ENCODE measurements around the gene PPIL3. TPM values are rescaled to one million over a fixed set of nuclear protein-coding genes. Genes with fewer than 3 reads are reported as not detected.

The PPIL3 gene
- total and polyA plus RNA-seq, 2 donors (not counting 1 experiment from before 2014, with no cell fraction given), result 57.9 to 61.4 TPM

DNA sequence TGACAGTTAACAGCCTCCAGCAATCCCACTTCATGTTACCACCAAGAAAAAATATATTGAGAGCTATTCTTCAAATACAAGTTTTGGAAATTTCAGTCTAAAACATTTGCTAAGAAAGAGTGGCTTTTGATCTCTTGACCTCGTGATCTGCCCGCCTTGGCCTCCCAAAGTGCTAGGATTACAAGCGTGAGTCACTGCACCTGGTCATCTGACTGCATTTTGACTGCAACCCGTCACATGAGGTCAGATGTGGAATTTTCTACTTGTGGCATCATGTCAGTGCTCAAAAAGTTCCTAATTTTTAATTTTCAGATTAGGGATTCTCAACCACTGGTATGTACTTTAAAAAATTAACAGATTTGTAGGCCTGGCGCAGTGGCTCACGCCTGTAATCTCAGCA is 15.3 kb downstream of the PPIL3 start:
- no peak overlapping the region for H3K27ac Mint-ChIP-seq
- no peak overlapping the region for H2AFZ ChIP-seq (ENCODE audit: insufficient read depth, low read depth, low read length, poor library complexity, severe bottlenecking)
- intact Hi-C loops (cut with micrococcal nuclease), result no loop called here
- no peak overlapping the region for H3K4me3 ChIP-seq (ENCODE audit: control extremely low read depth in 1 of 5, extremely low read depth in 1 of 5, insufficient read depth in 1 of 5, low read depth in 2 of 5, low read length in 4 of 5)
- WGBS (ENCODE audit: insufficient coverage), result 93% methylated on average over 4 of the region's 6 CpGs
- no peaks in the 10 kb centered on the region for H3K27me3 ChIP-seq (replicated peaks in 1 of 4; ENCODE audit: control extremely low read depth in 1 of 4, control insufficient read depth in 3 of 4, insufficient read depth in 4 of 4, low read length in 3 of 4)
- H4K20me1 ChIP-seq (ENCODE audit: control insufficient read depth, insufficient read depth, low read length, poor library complexity, severe bottlenecking), result no peaks in the 10 kb centered on the region
- H3K27me3 Mint-ChIP-seq, result no peaks in the 10 kb centered on the region
- no peak overlapping the region for H3K27ac ChIP-seq (ENCODE audit: low read length in 2 of 2)
- no peaks in the 10 kb centered on the region for H3K4me1 ChIP-seq (ENCODE audit: control insufficient read depth in 2 of 2, insufficient read depth in 2 of 2, low read length in 2 of 2)
- H3K79me2 ChIP-seq (ENCODE audit: control insufficient read depth, insufficient read depth, low read length), result peaks cover 6% of the 10 kb centered on the region
- TF ChIP-seq EZH2 (IDR thresholded peaks at IDR 0.05; ENCODE audit: borderline replicate concordance, insufficient read depth, low read depth, low read length, poor library complexity, severe bottlenecking), result no peak
- TF ChIP-seq, protein P1, sequence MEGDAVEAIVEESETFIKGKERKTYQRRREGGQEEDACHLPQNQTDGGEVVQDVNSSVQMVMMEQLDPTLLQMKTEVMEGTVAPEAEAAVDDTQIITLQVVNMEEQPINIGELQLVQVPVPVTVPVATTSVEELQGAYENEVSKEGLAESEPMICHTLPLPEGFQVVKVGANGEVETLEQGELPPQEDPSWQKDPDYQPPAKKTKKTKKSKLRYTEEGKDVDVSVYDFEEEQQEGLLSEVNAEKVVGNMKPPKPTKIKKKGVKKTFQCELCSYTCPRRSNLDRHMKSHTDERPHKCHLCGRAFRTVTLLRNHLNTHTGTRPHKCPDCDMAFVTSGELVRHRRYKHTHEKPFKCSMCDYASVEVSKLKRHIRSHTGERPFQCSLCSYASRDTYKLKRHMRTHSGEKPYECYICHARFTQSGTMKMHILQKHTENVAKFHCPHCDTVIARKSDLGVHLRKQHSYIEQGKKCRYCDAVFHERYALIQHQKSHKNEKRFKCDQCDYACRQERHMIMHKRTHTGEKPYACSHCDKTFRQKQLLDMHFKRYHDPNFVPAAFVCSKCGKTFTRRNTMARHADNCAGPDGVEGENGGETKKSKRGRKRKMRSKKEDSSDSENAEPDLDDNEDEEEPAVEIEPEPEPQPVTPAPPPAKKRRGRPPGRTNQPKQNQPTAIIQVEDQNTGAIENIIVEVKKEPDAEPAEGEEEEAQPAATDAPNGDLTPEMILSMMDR (IDR thresholded peaks at IDR 0.05), result no peak
- no peak overlapping the region for H3K4me2 ChIP-seq (replicated peaks; ENCODE audit: low read depth, low read length, poor library complexity, severe bottlenecking)
- H3K36me3 ChIP-seq (replicated peaks in 1 of 2; ENCODE audit: control extremely low read depth in 1 of 2, control insufficient read depth in 1 of 2, extremely low read depth in 1 of 2, insufficient read depth in 2 of 2, low read length in 1 of 2), result peaks cover 9 to 61% of the 10 kb centered on the region in 2 experiments
- no peaks in the 10 kb centered on the region for H3K9me3 Mint-ChIP-seq (ENCODE audit: insufficient read depth)
- H3K9me3 ChIP-seq (ENCODE audit: control extremely low read depth in 1 of 3, control insufficient read depth in 2 of 3, insufficient read depth in 1 of 3, low read length in 2 of 3), result no peaks in the 10 kb centered on the region
- H3K4me1 Mint-ChIP-seq, result no peaks in the 10 kb centered on the region
- H3K9ac ChIP-seq (ENCODE audit: low read length), result no peak overlapping the region
- ChIA-PET POLR2A (no interaction called here), CTCF (no interaction called here)
- ATAC-seq (ENCODE audit: low read depth) (no peak), DNase-seq (no peak)
- H3K4me3 Mint-ChIP-seq, result no peak overlapping the region

DNA sequence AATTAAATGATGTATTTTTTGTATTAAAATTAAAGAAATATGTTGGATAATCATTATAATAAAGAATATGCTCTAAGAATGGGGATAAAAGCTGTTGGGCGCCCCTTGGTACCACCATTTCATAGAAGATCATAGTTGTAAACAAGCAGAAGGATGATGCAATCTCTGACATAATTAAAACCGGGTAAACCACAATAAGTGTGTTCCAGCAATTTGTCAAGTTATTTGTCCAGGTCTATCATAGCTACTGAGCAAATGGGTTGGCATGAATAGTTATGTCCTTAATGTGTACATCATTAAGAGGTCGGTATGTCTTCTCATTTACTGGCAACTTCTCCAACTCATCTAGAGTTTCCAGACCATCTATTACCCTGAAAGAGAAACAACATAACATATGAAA is 17.7 kb downstream of the PPIL3 start:
- Histone ChIP-seq H2AFZ (ENCODE audit: insufficient read depth, low read depth, low read length, poor library complexity, severe bottlenecking) (no peak overlapping the region), H3K79me2 (ENCODE audit: control insufficient read depth, insufficient read depth, low read length) (peaks cover 3% of the 10 kb centered on the region), H3K9ac (ENCODE audit: low read length) (no peak overlapping the region), H4K20me1 (ENCODE audit: control insufficient read depth, insufficient read depth, low read length, poor library complexity, severe bottlenecking) (no peaks in the 10 kb centered on the region), H3K4me1 (ENCODE audit: control insufficient read depth in 2 of 2, insufficient read depth in 2 of 2, low read length in 2 of 2) (no peaks in the 10 kb centered on the region), H3K36me3 (replicated peaks in 1 of 2; ENCODE audit: control extremely low read depth in 1 of 2, control insufficient read depth in 1 of 2, extremely low read depth in 1 of 2, insufficient read depth in 2 of 2, low read length in 1 of 2) (peaks cover 6 to 38% of the 10 kb centered on the region in 2 experiments), H3K4me2 (replicated peaks; ENCODE audit: low read depth, low read length, poor library complexity, severe bottlenecking) (no peak overlapping the region), H3K9me3 (ENCODE audit: control extremely low read depth in 1 of 3, control insufficient read depth in 2 of 3, insufficient read depth in 1 of 3, low read length in 2 of 3) (no peaks in the 10 kb centered on the region), H3K4me3 (ENCODE audit: control extremely low read depth in 1 of 5, extremely low read depth in 1 of 5, insufficient read depth in 1 of 5, low read depth in 2 of 5, low read length in 4 of 5) (no peak overlapping the region), H3K27me3 (replicated peaks in 1 of 4; ENCODE audit: control extremely low read depth in 1 of 4, control insufficient read depth in 3 of 4, insufficient read depth in 4 of 4, low read length in 3 of 4) (no peaks in the 10 kb centered on the region), H3K27ac (ENCODE audit: low read length in 2 of 2) (no peak overlapping the region)
- ATAC-seq (ENCODE audit: low read depth), result no peak
- no CpG with 5 or more reads among the region's 3 CpGs for WGBS (ENCODE audit: insufficient coverage)
- ChIA-PET CTCF (no interaction called here), POLR2A (interaction anchor here (0.7 kb wide), 1 partner anchor 12 kb away, joined by 3 read pairs; no protein-coding TSS in a partner anchor)
- no peak overlapping the region for H3K27ac Mint-ChIP-seq
- H3K9me3 Mint-ChIP-seq (ENCODE audit: insufficient read depth), result no peaks in the 10 kb centered on the region
- TF ChIP-seq, protein P1 (IDR thresholded peaks at IDR 0.05), result no peak
- TF ChIP-seq EZH2 (IDR thresholded peaks at IDR 0.05; ENCODE audit: borderline replicate concordance, insufficient read depth, low read depth, low read length, poor library complexity, severe bottlenecking), result no peak
- intact Hi-C loops (cut with micrococcal nuclease), result no loop called here
- H3K4me1 Mint-ChIP-seq, result peaks cover 6% of the 10 kb centered on the region
- H3K27me3 Mint-ChIP-seq, result no peaks in the 10 kb centered on the region
- no peak for DNase-seq
- no peak overlapping the region for H3K4me3 Mint-ChIP-seq

All from B cell (primary cell).